GM18505 (cell line): ENCODE data around the gene INPP5D.
A peak's percentile ranks its signal among the peaks of the same experiment; 100 is the strongest.
"Not testable (repeated sequence)": the region's sequence is repeated elsewhere in the genome, so short reads cannot be mapped to it uniquely, and the experiment has no call there.

ENCODE experiments used
- ATAC-seq: cut with Tn5 transposase; IDR thresholded peaks from one replicate; pipeline ENCODE4 v1.9.1; 2021; ENCODE audit not compliant: unreplicated experiment
- POLR2A ChIP-seq: IDR thresholded peaks from 4 replicates; pipeline ENCODE4 v1.6.1; 2011; ENCODE audit warnings: borderline replicate concordance; ENCODE audit not compliant: insufficient read depth, insufficient read length; ENCODE audit errors: extremely low read depth

The INPP5D gene

DNA sequence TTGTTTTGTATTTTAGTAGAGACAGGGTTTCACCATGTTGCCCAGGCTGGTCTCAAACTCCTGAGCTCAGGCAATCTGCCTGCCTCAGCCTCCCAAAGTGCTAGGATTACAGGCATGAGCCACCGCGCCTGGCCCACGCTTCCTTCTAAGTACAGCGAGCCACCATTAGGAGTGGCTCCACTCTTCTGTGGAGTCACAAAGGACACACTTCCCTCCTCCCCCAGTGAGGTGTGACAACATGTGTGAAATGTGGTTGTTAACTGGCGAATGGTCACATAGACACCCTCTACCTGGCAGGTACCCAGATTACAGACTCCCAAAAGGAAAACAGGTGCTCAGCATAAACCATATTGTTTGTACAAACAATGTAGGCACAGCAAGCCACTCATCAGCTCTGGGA lies 96.3 kb downstream of the INPP5D start:
- TF ChIP-seq POLR2A = peak; percentile 33
- ATAC-seq = not testable (repeated sequence)

DNA sequence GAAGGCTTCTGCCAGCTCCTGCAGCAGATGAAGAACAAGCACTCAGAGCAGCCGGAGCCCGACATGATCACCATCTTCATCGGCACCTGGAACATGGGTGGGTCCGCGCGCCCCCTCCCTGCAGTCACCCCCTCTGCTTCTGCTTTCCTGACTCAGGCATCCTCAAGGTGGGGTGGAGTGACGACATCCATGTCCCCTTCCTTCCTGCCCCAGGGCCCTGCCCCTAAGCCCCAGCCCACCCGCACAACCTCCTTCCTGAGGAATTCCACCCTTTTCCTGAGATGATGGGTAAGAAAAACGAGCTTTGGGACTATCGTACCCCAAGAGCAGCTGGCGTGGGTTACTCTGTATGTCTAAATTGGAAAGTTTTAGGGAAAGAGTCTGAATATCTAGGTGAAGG lies 101.6 kb downstream of the INPP5D start:
- TF ChIP-seq POLR2A = no peak
- no peak for ATAC-seq

DNA sequence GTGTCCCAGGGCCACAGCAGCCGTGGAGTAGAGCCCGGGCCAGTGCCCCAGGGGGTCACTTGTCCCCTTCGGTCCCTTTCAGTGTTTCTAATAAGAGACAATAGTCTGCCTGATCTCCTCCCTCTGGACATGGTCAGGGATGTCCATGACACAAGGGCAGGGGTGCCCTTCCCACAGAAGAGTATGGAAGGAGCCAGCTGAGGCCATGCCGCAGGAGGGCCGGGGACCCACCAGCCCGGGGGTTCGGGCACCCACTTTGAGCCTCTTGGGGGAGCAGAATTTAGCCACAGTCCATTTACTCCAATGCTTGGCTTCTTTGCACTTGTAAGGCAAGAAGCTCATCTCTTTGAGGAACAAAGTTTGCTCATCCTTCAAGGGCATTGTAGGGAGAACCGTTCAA lies 102.6 kb downstream of the INPP5D start:
- TF ChIP-seq POLR2A = no peak
- ATAC-seq = no peak

DNA sequence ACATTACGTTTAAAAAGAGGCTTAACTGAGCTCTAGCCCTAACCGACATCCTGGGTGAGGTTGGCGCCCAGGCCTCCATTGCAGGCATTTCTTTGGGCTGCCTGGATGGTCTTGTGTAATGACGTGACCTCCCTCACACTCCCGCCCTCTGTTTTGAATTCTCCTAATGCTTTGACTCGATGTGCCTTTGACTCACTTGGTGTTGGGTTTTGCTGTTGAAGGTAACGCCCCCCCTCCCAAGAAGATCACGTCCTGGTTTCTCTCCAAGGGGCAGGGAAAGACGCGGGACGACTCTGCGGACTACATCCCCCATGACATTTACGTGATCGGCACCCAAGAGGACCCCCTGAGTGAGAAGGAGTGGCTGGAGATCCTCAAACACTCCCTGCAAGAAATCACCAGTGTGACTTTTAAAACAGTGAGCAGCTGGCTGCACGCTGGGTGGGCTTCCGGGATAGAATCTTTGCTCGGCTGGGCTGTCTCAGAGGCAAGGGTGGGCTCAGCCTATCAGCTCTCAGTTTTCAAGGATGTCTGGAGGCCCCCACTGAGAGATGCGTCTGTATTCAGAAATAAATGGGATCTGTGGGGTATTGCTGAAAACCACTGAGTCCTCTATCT lies 103.5 kb downstream of the INPP5D start:
- no peak for ATAC-seq
- no peak for TF ChIP-seq POLR2A

DNA sequence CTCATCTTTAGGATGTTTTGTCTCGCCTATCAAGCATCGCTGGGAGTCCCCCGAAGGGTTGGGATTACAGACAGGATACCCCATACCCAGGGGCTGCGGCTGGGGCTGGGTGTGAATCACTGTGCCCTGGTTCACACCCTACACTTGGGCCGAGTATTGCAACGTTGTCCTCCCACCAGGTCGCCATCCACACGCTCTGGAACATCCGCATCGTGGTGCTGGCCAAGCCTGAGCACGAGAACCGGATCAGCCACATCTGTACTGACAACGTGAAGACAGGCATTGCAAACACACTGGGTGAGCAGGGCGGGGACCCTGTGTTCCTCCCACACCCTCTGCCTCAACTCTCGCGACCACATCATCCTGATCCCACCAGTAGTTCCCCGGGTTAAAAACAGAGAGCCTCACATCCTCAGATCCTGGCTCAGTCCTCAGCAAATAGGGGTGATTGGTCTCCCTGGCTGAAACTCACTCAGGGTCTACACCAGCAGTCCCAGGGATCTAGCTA lies 104.0 kb downstream of the INPP5D start:
- no peak for ATAC-seq
- TF ChIP-seq POLR2A = no peak

DNA sequence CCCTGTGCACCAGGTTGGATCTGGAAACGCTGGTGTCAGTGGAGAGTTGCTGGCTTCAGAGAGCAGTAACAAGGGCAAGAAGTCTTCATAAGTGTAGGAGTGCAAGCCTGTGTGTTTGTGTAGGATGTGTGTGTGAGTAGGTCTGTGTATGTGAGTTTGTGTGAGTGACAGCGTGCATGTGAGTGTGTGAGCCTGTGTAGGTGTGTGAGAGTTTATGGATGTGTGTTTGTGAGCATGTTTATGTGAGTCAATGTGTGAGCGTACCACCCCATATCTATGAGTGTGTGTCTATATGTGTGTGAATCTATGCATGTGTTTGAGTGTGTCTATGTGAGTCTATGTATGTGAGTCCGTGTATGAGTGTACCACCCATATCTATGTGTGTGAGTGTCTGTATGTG lies 104.8 kb downstream of the INPP5D start:
- no peak for ATAC-seq
- no peak for TF ChIP-seq POLR2A

DNA sequence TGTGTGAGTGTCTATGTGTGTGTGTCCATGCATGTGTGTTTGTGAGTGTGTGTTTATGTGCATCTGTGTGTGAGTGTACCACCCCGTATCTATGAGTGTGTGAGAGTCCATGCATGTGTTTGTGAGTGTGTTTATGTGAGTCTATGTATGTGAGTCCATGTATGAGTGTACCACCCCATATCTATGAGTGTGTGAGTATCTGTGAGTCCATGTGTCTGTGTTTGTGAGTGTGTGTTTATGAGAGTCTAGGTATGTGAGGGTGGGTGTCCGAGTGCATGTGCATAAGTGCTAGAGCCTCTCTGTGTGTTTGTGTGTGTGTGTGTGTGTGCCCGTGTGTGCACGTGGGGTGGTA lies 105.4 kb downstream of the INPP5D start:
- no peak for ATAC-seq
- no peak for TF ChIP-seq POLR2A

DNA sequence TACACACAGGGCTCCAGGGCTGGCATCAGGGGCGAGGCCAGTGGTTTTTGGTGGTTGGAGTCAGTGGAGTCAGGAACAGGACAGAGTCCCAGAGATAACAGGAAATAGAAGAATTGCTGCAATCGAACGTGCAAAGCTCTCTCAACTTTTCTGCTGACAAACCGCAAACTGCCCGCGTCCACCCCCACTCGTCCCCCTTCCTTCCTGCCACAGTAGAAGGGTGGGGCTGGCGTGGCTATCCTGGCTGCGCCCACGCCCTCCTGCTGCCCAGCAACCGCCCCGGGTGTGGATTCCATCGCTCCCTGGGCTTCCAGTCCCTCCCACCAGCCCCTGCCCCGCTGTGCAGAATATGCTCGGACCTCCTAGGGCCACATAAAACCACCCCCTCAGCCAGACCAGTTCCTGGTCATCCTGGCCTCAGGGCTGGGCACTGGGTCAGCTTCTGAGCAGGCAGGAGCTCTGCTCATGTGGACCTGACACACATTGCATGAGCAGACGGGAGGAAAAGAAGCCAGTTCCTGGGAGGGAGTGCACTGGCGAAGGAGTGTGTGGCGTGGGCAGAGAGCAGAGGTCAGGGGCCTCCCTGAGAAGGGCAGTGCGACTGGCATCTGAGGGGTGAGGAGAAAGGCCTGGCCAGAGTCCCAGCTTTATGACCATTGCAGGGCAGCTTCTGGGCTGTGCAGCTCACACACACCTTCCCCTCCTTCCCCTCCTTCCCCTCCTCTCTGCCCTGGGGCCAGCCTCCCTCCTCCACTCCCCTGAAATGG lies 105.9 kb downstream of the INPP5D start:
- ATAC-seq = no peak
- TF ChIP-seq POLR2A = no peak

DNA sequence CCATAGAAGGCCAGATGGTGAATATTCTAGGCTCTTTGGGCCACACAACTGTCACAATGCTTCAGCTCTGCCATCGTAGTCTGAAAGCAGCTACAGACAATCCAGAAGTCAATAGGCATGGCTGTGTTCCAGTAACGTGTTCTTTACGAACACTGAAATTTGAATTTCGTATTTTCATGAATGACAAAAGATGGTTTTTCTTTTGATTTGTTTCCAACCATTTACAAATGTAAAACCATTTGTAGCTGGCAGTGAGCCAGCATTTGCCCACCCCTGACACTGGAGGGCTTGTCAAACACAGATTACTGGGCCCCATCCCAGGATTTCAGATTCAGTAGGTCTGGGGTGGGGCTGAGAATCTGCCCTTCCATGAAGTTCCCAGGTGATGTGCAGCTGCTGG lies 108.3 kb downstream of the INPP5D start:
- TF ChIP-seq POLR2A = no peak
- no peak for ATAC-seq

DNA sequence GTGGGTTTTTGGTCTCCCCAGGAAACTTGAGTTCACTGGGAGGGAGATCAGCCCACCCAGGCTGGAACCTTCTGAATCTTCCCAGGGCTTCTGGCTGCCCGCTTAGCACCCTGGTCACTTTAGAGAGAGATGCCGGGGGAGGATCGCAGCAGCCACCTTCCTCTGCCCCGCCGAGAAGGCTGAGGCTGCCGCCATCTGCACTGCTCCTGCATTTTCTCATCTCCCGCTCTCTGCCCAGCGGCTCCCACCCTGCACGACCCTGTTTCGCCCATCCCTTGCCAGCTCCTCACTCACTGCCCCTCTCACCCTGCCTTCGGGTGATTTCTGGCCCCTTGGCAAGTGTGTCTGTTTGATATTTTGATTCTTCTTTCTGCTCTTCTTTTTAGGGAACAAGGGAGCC lies 108.8 kb downstream of the INPP5D start:
- ATAC-seq = no peak
- TF ChIP-seq POLR2A = no peak

DNA sequence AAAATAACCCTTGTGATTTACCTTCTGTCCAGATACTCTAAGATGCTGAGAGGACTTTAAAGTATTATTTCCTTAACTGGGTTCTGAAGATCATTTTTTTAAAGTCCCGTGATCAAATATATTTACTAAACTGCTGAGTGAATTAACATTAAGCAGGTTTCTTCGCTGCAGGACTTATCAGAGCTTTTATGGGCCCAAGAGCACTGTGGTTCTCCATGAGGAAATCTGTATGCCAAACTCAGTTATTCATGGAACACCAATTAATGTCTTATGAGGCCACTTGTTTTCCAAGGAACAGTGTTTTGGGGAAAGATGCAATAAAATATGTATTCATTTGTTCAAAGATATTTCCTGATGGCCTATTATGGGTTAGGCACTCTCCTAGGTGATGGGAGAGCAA lies 111.2 kb downstream of the INPP5D start:
- no peak for TF ChIP-seq POLR2A
- ATAC-seq = no peak

DNA sequence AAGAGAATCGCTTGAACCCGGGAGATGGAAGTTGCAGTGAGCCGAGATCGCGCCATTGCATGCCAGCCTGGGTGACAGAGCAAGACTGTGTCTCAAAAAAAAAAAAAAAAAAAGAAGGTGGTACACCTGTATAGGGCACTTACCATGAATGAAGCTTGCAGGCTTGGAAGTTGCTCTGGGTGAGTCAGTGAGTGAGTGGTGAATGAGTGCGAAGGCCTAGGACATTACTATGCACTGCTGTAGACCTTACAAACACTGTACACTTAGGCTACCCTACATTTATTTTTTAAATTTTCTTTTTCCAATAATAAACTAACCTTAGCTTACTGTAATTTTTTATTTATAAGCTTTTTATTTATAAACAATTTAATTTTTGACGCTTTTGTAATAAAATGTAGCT lies 113.0 kb downstream of the INPP5D start:
- ATAC-seq = no peak
- TF ChIP-seq POLR2A = no peak

DNA sequence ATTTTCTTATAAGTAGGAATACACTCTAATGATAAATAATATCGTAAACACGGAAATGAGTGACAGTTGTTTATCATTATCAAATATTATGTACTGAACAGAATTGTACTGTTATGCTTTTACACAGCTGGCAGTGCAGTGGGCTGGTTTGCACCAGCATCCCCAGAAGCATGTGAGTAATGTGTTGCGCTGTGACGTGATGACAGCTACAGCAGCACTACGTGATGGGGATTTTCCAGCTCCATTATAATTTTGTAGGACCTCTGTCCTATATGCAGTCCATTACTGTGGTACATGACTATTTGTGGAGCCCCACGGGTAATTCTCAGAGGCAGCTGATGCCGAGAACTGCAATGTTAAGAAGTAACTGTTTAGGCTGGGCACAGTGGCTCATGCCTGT lies 114.0 kb downstream of the INPP5D start:
- no peak for ATAC-seq
- no peak for TF ChIP-seq POLR2A
